Measurements from ENCODE around the gene CNTN4. TPM values are rescaled to one million over a fixed set of nuclear protein-coding genes. Genes with fewer than 3 reads are reported as not detected.

The CNTN4 gene
- total RNA-seq, 2 donors from 2014 or later, result 9.1 to 16.8 TPM

DNA sequence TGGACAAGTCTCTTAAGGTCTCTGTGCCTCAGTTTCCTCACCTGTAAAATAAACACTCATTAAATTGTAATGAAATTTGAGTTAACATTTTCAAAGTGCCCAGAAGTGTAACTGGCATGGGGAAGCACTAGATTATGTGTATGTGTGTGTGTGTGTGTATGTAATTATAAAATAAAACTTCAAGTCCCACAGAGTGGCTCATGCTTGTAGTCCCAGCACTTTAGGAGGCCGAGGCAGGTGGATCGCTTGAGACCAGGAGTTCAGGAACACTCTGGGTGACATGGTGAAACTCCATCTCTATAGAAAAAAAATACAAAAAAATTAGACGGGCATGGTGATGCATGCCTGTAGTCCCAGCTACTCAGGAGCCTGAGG lies 608.2 kb downstream of the CNTN4 start:
- DNase-seq (no peak), ATAC-seq (no peak)
- intact Hi-C loops (cut with DNase I, micrococcal nuclease), result no loop called here

DNA sequence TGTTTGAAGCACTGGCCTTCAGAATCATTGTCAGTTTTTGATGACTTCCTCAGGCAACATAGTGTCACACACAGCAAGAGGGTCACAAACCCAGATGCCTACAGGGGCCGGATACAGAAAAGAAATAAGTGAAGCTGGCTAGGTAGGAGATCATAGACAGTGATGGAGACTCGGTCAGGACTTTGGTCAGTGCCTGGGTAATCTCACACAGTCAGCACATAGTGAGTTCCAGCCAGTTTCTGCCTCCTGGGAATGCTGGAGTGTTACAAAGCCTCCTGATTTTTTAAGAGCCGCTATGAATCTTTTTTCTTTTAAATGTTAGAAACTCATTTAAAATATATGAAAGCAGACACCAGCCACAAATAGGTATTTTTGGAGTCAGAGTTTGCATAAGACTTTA lies 612.4 kb downstream of the CNTN4 start:
- ATAC-seq, result no peak
- intact Hi-C loops (cut with DNase I, micrococcal nuclease), result no loop called here

DNA sequence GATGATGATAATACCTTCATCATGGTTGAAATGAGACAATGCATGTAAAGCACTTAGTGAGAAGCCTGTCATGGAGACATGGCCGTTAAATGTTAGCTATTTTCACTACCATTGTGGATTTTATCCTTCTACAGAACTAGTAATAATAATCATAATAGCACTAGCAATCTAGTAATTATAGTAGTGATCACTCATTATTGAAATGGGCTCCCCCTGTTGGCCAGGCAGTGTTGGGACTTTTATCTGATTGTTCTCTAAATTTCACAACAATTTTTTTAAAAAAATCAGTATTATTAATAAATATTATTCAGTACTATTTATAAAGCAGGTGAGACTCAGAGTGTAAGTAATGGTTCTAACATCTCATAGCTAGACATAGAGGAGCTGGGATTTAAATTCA lies 615.3 kb downstream of the CNTN4 start:
- DNase-seq (peak in 1 of 2 donors; percentile 11), ATAC-seq (no peak)
- intact Hi-C loops (cut with DNase I, micrococcal nuclease), result no loop called here

More for the DNA sequence above, 612.4 kb downstream of the CNTN4 start:
- no peak for DNase-seq

DNA sequence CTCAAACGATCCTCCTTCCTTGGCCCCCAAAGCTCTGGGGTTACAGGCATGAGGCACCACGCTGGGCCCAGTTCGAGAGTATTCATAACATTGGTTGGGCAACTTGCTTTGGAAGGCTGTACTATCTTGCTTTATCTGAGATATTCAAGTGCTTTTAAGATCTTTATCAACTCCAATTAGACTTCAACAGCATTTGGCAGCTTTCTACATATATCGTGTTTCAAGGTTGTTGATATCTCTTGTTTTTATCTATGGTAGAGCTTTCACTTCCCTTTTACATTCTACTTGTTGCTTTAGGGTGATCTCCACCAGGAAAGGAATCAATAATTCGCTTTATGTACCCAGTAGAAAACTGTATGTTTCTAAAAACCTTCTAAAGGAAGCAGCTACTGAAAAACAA lies 616.2 kb downstream of the CNTN4 start:
- no peak for ATAC-seq
- no peak for DNase-seq
- intact Hi-C loops (cut with DNase I, micrococcal nuclease), result no loop called here

DNA sequence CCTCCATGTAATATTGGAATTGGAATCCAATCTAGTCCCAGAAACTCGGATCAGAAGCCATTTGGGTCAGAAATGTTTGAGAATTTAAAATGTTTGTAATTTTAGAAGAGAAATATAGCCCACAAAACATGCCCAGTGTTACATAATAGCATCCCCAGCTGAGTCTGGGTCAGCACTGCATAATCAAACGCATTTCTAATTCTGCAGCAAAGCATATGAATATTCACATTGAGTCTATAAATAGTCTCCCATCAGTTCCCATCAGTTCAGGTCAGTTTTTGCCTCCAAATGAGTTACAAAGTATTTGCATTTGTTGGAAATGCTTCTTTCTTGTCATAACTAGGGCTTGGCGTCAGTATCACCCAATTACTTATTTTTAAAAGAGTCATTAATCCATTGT lies 628.4 kb downstream of the CNTN4 start:
- ATAC-seq (no peak), DNase-seq (no peak)
- intact Hi-C loops (cut with DNase I, micrococcal nuclease), result no loop called here

DNA sequence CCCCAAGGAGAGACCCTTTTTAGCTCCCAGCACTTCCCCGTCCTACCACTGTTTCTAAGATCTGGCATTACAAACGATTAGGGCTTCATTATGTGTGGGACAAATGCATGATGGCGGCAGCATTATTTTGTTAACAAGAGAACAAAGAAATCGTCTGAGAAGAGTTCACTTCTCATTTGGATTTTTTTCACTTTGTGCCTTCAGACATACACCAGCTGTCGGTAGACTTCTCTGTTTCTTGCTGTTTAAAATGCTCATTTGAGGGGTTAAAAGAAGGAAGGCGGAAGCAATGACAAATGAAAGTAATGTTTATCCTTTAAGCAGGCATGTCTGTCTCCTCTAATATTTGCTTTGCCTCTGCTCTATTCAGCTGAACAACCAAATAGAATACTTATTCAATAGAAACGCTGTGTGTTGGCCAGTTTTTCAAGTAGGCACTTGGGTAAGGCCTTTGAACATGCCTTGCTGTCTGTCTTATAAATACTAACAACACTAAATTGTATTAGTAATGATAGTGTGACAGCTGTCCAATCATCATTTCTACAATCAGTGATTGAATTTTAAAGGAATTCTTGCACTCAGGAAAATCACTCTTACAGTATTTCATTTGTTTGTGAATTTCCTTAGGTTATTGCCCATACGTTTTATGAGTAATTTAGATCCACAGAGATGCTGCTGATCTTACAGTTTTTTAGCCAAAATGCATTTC lies 629.1 kb downstream of the CNTN4 start:
- ATAC-seq, result no peak
- intact Hi-C loops (cut with DNase I, micrococcal nuclease), result no loop called here
- DNase-seq, result no peak

DNA sequence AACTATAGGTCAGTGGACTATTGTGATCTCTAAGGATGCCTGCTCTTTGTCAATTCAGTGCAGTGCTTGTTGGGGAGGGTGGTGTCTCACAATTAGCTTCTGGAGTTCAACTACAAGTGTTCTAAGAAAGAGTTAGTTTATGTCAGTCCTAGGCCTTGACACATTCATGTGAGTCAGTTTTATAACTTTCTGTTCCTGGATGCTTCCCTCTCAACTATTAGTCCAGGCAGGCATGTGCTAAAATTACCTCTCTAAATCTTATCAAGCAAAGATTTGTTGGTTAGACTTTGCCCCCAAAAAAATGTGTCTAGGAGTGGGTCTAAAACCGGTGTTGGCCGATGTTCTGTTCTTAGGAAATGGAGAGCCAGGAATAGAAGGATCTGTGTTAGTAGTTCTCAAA lies 633.2 kb downstream of the CNTN4 start:
- intact Hi-C loops (cut with DNase I, micrococcal nuclease), result no loop called here
- DNase-seq (no peak), ATAC-seq (peak; percentile 47)

DNA sequence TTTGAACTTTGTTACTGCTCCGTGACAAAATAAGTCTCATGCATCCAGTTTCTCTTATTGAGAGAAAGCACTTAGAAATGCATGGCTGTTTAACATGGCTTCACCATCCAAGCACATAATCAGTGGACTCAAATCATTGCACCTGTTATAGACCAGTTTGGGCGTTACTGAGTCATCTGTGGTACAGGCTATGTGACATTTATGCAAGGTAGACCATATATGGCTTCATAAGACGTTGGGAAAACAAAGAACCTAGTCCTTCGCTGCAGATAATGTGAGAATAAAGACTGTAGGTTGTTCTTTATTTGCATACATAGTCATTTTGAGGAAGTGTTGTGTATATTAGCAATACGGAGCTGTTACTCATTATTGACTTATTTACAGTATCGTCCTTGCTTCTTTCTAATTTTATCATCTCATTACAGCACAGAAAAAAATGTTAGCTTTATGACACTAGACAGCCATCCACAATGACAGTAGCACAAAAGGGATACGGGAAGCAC lies 636.8 kb downstream of the CNTN4 start:
- no peak for ATAC-seq
- DNase-seq, result no peak
- intact Hi-C loops (cut with DNase I, micrococcal nuclease), result no loop called here

DNA sequence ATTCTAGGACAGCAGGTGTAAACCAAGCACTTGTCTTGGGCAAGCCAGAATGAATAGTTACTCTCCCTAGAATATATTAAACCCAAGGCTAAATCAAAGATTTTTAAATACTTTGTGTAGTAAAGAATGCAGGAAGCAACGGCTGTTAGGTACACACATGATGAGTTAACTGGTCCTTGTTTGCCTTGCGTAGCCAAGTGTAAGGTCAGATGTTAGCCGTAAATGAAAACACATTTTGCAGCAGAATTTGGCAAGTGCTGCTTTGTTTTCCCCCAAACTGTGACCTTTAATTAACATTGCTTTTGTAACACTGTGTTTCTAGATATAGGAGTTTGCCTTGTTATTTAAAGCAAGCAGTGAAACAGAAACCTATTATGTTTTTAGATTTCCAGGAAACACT lies 642.9 kb downstream of the CNTN4 start:
- ATAC-seq (no peak), DNase-seq (no peak)
- intact Hi-C loops (cut with DNase I, micrococcal nuclease), result no loop called here

DNA sequence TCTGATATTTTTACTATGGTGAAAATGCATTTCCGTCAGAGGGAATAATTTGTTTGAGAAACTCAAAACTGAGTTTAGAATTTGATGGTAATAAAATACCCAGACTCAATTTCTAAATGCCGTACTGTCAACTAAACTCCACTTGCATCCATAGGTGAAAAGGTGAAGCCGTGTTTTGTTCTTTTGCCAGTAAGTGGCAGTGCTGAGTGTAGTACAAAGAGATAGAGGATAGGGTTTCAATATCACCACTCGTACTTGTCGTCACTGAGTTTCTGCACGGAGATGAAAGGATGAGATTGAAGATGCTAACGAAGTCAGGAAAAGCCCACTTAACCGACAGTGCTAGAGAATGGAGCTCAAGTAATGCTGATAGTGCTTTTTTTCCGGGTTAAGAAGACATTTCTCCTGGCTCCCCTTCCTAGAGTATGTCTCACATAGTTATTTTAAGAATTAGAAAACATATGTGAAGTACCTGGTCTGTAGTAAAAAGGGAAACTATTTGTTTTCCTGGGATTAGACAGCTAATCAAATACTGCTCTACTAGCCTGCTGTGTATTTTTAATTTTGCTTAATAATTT lies 666.4 kb downstream of the CNTN4 start:
- intact Hi-C loops (cut with DNase I, micrococcal nuclease), result no loop called here
- ATAC-seq (no peak), DNase-seq (no peak)

DNA sequence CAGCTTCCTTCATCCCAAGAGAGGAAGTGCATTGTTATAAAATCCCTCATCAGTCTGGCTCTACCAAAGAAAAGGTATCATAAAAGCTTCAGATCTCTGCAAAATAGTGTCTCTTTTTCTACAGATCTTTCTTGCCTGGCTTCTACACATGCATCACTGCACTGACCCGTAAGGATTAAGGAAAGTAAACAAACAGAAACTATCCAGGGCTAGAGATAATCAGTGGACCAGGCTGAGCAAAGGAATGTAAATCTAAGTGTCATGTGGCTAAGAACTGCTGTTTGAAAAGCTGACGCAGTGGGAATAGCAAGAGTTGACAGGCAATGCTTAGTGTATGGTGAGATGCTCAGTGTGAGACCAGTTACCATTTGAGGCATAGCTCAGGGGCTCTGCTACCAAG lies 671.8 kb downstream of the CNTN4 start:
- no peak for DNase-seq
- intact Hi-C loops (cut with DNase I, micrococcal nuclease), result no loop called here
- no peak for ATAC-seq

DNA sequence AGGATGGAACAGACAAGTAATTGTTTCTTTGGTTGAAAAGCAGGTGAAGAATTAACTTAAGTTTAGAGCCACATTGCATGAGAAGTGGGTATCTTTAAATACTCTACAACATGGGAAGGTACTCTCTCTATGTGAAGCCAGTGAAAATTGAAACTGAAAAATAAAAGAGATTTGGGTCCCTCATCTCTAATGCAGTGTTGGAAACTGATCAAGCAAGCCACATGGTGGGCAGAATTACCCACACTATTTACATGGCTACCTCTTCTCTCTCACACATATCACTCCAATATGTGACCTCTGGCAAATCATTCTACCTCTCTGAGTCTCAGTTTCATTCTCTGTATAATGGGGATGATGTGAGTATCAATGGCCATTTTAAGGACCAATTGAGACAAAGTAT lies 672.5 kb downstream of the CNTN4 start:
- ATAC-seq (no peak), DNase-seq (no peak)
- intact Hi-C loops (cut with DNase I, micrococcal nuclease), result no loop called here

DNA sequence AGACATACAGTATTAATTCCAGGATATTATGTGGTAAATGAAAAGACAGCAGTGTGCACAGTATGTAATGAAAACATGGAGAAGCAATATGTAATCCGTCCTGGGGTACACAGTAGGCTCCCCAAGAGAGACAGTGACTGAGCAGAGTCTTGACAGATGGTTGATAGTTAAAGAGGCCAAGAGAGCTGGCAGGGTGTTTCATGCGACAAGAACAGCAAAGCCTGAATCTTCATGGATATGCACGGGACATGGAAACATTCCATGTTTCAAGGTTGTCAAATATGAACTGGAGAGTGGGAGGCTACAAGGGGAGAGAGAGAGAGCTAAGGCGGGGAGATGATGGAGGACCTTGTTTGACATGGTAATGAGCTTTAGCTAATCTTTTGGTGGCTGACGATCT lies 673.1 kb downstream of the CNTN4 start:
- DNase-seq (no peak), ATAC-seq (no peak)
- intact Hi-C loops (cut with DNase I, micrococcal nuclease), result no loop called here

DNA sequence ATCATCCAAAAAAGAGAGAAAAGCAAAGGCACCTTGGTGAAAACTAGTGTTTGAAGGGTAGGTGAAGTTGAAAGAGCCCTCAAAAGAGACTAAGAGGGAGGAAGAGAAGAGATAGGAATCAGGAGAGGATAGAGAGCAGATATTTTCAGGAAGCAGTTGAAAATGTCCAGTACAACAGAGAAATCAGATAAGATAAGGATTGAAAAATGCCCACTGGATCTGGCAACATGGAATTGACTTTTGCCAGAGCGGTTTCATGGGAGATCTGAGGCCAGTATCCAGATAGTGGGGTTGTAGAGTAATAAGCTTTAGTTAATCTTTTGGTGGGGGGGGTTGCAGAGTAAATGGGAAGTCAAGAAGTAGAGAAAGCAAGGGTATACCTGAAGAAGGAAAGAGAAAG lies 674.1 kb downstream of the CNTN4 start:
- no peak for ATAC-seq
- no peak for DNase-seq
- intact Hi-C loops (cut with DNase I, micrococcal nuclease), result no loop called here

DNA sequence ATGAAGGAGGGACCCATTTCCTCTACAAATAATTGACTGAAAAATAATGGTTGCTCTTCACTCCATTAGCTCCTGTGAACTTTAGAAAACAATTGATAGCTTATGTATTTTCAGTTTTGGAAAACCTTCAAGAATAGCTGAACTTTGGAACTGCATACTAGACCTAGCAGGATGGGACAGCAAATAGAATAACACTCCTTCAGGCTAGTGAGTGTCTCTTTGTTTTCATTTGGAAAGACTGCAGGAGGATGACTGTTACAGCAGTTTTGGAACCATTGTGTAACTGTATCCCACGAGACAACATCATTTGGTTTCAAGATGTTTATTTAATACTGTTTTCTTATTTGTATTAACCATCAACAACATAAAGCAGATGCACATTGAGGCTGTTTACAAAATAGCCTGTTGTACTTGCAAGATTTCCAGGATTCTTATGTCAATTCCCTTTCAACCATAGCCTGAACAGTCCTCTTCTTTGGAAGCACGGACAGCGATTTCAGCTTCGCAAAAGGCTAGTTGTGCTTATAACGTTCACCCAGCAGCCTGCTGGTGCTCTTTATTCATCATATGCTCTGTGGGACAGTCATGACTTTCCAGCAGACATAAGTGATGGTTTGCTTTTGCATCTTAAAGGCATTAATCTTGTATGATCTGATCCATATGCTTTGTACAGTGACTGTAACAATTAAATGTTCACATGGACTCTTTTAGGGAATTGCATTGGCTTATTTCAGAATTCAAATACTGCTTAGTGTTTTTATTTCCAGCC lies 676.0 kb downstream of the CNTN4 start:
- no peak for DNase-seq
- intact Hi-C loops (cut with DNase I, micrococcal nuclease), result no loop called here
- no peak for ATAC-seq

DNA sequence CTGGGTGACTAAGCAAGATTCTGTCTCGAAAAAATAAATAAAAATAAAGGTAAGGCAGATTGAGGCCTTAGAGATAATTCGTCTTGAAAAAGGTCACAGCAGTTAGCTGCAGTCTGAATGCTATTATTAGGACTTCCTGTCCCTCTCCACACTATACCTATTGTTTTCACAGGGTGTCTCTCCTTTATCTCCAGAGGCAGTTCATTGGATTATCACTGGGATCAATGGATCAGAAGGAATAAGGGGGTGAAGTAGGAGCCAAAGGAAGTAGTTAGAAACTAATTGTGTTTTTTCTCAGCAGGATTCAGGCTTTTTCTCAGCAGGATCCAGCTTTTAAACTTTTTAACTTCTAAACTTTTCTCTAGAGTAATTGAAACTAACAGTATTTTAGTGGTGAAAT lies 684.6 kb downstream of the CNTN4 start:
- ATAC-seq (no peak), DNase-seq (no peak)
- intact Hi-C loops (cut with DNase I, micrococcal nuclease), result no loop called here

DNA sequence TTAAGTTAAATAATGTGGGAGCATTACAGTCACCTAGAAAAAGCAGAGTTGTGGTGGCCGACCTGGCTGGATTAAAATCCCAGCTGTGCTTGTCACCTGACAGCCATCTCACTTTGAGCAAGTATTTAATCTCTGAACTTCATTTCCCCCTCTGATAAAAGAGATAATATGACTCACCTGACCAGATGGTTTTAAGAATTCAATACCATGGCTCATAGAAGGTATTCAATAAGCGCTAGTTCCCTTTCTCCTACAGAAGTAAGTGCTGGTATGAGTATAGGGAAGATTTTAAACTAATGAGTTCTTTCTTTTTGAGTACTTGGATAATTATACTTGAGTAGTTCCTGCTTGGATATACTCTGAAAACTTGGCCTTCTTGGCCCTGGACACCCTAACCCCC lies 686.0 kb downstream of the CNTN4 start:
- no peak for ATAC-seq
- DNase-seq, result no peak
- intact Hi-C loops (cut with DNase I, micrococcal nuclease), result no loop called here

DNA sequence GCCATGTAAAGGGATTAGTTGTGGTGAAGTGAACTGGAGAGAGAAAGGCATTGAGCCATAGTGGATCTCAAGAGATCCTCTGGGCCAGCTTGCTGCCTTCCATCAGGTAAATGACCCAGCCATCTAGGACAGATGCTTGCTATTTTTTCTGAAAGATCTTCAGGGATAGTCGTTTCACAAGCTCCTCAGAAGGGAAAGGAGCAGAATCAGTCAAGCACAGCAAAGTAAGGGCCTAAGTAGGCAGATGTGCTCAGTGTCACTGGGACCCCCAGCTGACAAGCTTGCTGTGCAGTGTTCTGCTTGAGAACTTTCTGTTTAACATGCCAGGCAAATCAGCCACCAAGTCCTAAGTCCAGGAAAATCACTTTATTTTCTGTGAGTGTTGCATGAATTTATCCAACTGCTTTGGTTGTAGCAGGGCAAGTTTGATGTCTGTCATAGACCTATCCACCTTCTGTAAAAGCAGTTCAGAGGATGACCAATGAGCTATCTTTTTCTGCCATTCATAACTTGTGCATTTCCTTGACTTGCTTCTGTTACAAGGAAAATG lies 691.7 kb downstream of the CNTN4 start:
- no peak for DNase-seq
- intact Hi-C loops (cut with DNase I, micrococcal nuclease), result no loop called here
- ATAC-seq, result no peak

DNA sequence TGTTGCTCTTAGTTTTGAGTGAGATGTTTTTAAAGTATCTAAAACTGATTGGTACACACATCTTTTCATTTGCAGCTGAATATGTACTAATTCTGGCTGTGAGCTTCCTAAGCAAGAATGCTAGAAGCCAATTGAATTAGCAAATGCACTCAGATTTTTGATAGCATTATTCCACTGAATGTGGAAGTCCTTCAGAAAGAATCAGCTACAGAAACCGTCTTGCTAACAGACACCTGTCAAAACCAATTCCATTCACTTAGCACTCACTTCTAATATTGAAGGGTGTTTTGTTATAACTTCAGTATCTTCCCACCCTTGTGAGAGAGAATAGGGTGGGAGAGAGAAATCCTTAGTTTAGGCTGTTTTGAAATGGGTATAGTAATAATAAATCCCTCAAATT lies 693.8 kb downstream of the CNTN4 start:
- no peak for DNase-seq
- intact Hi-C loops (cut with DNase I, micrococcal nuclease), result no loop called here
- ATAC-seq, result no peak

DNA sequence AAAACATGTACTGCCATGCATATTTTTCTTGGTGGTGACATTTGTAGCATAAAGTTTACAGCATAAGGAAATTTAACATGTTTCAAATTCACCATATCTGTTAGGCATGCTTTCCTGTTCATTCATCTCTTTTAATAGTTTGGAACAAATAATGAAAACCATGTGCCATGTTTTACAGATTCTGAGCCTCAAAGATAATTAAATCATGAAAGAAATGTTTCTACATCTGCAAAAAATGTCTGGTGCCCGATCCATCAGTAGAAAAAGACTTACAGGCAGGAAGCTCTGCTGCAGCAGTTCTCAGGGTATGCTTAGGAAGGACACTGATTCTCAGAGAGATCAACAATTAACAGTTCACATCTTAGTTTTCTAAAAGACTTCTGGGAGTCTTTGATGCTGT lies 695.3 kb downstream of the CNTN4 start:
- DNase-seq (no peak), ATAC-seq (no peak)
- intact Hi-C loops (cut with DNase I, micrococcal nuclease), result no loop called here
